Measurements from ENCODE around the gene UTP4.

Gene UTP4

GRCh38 chr16:69193855-69194254 is 61.4 kb downstream of the UTP4 start:
- H3K27ac ChIP-seq, result peak overlapping the region; percentile 31
- TF ChIP-seq CTCF (conservative IDR thresholded peaks at IDR 0.05), result no peak

DNA sequence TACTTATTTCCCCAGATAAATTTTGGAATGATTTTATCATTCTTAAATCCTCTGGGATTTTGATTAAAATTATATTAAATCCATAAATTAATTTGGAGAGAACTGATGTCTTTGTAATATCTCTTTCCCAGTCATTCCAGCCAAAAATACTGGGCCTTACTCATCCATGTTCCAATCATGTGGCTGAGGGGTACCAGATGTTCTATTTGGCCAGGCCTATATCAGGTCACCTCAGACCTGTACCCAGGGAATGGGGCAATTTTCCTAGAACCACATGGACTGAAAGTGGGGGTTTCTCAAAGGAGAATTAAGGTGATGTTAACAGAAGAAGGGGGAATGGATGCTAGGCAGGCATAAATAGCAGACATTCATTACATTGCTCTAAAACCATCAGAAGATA is 62.0 kb downstream of the UTP4 start:
- no peak overlapping the region; the same call in 1 of the 2 replicates for H3K27ac ChIP-seq
- TF ChIP-seq CTCF (conservative IDR thresholded peaks at IDR 0.05), result no peak

- TF ChIP-seq CTCF (conservative IDR thresholded peaks at IDR 0.05), result no peak
- H3K27ac ChIP-seq, result no peak overlapping the region
Observed at GRCh38 chr16:69195369-69196029, 63.0 kb downstream of the UTP4 start.

DNA sequence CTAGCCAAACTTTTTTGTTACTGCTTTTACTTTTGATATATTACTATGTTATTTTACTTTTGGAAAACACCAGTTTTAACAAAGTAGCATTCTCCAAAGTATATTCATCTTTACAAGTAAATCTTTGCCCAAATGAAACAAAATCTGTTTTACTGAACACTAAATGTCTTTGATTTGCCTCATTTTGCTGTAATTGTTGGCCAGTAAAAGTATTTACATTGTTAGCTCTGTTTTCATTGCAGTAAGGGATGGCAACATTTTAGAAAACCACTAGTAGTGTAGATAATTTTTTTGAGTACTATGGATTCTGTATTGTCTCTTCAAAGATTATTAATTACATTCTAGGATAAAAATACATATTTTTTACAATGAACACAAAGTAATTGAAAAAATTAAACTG is 65.1 kb downstream of the UTP4 start:
- TF ChIP-seq CTCF (conservative IDR thresholded peaks at IDR 0.05), result no peak
- H3K27ac ChIP-seq, result no peak overlapping the region

GRCh38 chr16:69199382-69199781 is 66.9 kb downstream of the UTP4 start:
- no peak for TF ChIP-seq CTCF (conservative IDR thresholded peaks at IDR 0.05)

DNA sequence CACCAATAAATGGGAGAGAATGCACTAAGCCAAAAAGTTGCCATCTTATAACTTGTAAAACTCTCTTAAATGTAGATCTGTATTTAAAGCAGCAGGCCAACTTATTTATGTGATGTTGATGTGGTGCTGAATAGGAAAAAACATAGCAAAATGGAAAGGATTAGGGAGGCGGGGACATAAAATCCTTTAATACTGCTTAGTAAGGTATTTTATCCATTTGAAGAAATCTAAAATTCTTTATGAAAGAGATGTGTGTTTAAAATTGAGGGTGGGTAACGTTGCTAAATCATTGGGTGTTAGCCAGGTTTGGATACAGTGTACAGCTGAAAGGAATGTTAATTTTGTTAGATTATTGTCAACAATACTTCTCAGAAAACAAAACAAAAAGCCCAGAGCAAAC is 68.8 kb downstream of the UTP4 start:
- H3K27ac ChIP-seq, result no peak overlapping the region
- no peak for TF ChIP-seq CTCF (conservative IDR thresholded peaks at IDR 0.05)

More at GRCh38 chr16:69199382-69199781, 66.9 kb downstream of the UTP4 start:
- H3K27ac ChIP-seq, result peak overlapping the region; percentile 9

DNA sequence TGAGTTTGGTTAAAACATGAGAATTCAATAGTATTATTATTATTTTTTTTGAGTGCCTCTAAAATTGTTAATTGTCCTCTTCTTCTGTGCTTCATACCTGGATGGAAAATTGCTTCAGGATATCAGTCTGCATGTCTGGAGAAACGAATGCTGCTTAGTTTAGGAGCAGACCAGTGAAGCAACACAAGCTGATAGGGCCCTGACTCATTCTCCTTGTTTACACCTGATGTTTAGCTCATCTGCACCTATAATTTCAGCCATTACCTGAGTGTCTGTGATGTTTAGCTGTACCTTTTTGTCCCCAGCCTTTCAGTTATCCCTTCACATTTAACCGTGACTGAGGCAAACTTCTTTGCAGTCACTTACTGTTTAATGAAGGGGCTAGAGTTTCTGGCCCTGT is 69.3 kb downstream of the UTP4 start:
- no peak overlapping the region for H3K27ac ChIP-seq

More for the DNA sequence above, 69.3 kb downstream of the UTP4 start:
- no peak for TF ChIP-seq CTCF (conservative IDR thresholded peaks at IDR 0.05)
